ENCODE data around the gene ASCL3.
A peak's percentile ranks its signal among the peaks of the same experiment; 100 is the strongest.
"Not testable (repeated sequence)": the region's sequence is repeated elsewhere in the genome, so short reads cannot be mapped to it uniquely, and the experiment has no call there.

The ASCL3 gene, protein sequence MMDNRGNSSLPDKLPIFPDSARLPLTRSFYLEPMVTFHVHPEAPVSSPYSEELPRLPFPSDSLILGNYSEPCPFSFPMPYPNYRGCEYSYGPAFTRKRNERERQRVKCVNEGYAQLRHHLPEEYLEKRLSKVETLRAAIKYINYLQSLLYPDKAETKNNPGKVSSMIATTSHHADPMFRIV

DNA sequence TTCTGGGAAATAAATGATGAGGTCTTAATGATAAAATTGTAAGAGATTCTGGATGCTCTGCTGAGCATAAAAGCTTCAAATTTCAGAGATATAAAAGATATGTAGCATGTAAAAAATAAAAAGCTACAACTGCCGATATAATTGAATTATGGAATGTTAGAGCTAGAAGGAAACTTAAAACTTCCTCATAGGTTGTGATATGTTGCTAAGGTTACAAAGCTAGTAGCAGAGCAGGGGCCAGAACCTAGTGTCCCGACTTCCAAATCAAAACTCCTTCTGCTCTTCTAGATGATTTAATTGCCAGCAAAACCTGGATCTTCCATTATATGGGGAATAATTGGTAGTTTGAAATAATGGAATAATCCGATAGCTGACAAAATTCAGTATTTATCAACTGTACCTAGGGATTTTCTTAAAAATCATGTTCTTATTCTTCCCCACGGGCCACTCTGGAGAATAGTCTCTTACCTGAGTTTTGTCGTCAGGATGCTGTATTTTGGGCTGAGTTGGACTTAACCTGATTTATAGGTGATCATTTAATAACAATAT is at the start of gene ASCL3:
ASCL3 (minus strand) TSS at position 499 of the 549 bp plus-strand sequence. CDS start 4,855 bp downstream, outside the sequence.
- no peak for DNase-seq

DNA sequence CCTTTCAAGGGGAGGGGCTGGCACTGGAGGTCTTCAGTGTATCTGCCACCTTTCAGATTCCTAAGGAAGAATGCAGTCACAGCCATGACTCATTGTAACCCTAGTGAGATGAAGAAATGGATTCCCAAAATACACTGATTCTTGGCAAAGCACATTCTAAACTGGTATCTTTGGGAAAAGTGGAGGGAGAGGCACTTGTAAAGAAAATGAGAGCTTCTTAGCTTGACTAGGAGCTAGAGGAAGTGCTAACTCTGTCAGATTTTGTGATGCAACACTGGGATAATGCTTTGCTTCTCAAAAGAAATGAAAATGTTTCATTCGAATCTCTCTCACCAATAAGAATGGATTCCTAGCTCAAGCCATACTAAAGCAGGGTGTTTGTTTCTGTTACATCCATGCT is 46.6 kb upstream of the ASCL3 start:
- DNase-seq, result no peak

DNA sequence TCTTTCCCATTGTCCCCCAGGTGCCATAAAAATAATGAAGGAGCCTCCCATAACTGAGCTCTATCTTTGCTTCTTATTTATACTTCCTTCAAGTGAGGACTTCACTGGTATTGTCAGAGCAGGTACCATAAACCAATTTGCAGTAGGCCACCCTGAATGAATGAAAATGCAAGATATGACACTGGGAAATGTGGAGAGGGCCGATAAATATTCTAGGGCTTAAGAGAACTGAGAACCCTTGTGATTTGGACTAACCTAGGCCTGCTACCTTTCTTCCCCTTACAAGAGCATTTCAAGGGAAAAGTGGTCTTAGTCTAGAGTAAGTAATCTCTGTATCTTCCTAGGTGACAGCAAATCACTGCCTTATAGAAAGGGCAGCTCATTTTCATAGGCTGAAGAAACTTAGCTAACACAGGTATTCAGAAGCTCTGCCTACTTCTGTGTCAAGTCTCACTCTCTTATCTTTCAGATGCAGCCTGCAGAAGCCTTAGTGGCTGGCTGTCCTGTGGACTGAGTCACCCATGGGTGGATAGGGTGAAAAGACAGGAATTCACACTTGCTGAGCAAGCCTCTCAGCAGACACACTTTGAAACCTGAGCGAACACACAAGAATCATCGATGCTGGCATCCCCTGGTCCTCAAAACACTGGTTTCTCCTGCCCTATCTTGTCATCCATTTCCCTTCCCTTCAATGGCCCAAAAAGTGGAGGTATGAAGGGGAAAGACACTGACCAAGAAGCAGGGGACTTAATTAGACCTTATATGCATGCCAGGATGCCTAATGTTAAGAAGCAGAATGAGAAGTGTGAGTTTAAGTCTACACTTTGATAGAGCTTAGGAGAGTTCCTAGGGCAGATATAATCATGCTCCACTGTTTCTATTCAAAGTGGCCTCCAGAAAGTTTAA is 45.8 kb upstream of the ASCL3 start:
- DNase-seq, result no peak

DNA sequence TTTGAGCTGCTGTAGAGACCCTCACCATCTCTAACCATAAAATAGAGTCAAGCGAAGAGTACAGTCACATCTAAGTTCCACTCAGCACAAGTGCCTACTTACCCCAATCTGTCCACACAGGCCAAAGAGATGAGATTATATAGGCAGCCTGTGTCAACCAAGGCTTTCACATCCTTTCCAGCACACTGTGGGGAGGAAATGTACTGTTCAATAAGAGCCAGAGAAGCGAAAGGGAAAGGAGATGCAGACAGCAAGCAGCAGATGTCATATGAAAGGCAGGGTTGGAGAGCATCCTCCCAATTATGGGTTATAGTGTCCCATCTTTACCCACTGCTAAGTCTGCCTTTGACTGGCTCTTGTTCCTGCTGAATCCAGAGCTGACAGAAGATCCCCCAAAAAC is 44.6 kb upstream of the ASCL3 start:
- no peak for DNase-seq

DNA sequence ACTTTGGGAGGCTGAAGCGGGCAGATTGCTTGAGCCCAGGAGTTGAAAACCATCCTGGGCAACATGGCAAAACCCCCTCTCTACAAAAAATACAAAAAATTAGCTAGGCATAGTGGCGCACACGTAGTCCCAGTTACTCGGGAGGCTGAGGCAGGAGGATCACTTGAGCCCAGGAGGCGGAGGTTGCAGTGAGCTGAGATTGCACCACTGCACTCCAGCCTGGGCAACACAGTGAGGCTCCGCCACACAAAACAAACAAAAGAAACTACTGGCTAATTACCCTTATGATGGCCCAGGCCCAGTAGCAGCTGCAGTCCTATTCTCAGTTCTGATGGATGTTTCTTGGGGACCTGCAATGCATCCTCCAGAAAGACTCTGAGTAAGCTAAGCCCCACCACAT is 44.0 kb upstream of the ASCL3 start:
- DNase-seq, result not testable (repeated sequence)

DNA sequence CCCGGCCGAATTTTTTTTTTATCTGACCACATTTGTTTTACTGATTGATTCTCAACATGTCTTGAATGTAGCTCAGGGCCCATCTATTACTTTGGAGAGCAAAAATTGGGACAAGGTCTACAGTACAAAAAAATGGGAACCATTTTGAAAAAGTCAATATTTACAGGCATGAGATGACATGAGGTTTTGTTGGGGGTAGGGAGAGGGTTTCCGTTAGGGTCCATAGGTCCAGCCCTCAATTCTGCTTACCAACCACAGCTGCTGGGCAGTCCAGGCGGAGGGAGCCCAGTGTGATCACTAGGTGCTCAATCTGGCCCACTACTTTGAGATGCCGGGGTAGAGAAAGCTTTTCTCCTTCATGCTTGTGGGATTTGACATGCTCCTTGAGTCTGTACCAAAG is 42.6 kb upstream of the ASCL3 start:
- no peak for DNase-seq

DNA sequence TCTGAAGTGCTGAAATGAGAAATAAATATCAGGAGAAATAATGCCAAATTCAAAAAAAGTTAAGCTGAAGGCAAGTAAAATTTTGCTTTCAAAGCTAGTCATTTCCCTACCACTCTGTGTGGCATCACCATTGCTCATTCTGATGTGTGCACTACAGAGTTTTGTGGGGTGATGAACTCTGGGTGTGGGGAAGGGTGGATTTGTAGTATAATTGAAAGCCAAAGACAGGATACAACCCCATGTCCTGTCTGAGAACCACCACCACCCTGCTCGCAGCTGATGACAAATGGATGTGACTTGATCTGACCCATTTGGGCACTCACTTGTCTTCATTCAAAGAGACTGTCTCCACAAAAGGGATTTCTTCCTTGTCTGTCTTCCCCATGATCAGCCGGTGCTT is 40.7 kb upstream of the ASCL3 start:
- DNase-seq, result peak; percentile 62

DNA sequence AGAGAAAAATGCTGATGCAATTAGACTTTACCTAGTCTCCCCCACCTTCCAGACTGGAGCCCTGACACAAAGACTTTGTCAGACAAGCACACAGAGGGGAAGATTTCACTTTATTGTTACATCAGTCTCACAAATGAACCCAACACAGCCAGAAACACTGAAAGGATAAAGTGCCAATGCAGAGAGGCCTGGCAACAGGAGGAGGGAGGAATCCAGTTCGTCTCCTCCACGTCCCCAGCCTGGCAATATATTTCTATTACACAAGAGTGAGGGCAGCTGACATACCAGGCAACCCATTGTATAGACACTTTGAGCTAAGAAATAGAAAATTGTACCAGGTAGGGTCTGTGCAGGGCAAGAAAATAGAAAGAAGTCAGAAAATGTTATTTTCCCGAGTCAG is 37.7 kb upstream of the ASCL3 start:
- DNase-seq, result no peak

DNA sequence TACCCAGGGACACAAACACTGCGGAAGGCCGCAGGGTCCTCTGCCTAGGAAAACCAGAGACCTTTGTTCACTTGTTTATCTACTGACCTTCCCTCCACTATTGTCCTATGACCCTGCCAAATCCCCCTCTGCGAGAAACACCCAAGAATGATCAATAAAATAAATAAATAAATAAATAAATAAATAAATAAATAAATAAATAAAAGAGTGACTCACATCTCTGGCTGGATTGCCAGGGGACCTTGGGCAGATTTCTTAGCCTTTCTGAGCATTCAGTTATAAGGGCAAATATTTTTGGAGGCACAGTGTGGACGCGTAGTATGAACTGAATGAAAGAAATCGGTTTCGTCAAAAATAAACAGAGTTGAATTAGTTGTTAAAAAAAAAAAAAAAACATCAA is 36.5 kb upstream of the ASCL3 start:
- not testable (repeated sequence) for DNase-seq

DNA sequence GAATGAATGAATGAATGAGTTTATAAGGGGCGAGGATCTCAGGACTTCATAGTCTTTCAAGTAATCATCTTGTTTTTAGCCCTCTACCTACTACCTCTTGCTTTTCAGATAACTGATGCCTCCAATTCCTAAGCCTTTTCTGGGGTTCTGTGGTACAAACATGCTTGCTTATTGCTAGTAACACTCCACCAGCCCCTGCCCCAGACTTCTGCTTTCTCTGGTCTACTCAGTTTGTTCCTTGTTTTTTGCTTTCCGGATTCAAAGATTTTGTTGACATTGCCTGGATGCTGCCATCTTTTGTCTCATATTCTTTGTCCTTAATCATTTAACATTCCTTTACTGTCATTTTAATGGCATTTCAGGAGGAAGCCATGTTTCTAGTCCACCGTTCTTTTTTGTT is 30.3 kb upstream of the ASCL3 start:
- DNase-seq, result no peak

DNA sequence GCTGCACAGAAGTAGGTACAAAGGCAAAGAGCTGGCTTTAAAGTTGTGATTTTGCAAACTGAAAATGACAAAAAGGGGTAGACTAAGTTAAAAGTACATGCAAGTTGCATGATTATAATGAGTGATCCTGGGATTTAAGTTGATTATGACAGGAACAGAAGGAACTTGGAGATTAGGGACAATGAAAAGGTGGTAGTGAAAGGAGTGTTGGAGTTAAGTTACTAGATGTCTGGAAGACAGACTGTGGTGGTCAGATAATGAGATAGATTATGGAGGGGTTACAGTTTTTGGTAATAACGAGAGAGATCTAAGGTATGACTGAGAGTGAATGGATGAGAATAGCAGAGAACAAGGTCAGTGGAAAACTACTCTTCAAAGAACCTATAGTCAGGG is 29.1 kb upstream of the ASCL3 start:
- no peak for DNase-seq

DNA sequence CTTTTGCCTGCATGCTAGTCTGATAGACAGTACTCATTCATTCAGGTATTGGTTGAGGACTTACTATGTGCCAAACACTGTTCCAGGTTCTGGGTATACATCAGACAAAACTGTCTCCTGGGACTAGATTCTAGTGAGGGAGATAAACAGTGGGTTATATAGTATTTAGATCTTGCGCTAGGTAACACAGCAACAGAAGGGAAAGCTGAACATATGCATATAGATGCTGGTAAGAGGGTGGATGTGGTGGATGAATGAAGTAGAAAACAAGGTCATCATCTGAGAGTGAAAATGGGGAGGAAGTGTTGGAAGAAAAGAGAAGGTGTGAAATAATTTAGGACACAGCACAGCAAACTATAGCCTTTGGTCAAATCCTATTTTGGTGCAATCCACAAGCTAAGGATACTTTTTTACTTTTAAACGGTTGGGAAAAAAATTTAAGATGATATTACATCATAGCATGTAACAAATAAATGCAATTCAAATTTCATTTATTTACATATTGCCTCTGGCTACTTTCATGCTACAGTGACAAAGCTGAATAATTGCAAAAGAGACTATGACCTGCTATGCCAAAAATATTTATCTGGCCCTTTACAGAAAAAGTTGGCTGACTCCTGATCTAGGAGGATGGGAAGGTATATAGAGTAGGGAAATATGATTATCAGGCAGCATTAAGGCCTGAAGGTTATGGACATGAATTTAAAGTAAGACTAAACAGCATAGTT is 28.5 kb upstream of the ASCL3 start:
- DNase-seq, result no peak

DNA sequence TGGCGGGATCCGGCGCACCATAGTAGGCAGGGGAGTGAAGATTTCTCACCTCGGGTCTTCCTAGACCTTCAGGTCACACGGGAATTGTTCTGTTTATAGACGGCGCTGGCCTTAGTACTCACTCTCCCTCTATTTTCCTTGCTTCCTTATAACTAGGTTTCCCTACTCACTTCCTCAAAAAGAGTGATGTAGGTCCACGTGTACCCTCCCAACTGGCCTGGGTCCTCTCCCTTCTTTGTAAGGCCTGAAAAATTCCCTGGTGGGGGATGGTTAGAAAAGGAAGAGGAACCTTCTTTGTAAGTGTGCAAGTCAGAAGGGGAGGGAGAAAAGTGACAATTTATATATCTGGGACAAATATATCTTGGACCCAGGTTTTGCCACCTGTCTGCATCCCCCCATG is 24.4 kb upstream of the ASCL3 start:
- no peak for DNase-seq

DNA sequence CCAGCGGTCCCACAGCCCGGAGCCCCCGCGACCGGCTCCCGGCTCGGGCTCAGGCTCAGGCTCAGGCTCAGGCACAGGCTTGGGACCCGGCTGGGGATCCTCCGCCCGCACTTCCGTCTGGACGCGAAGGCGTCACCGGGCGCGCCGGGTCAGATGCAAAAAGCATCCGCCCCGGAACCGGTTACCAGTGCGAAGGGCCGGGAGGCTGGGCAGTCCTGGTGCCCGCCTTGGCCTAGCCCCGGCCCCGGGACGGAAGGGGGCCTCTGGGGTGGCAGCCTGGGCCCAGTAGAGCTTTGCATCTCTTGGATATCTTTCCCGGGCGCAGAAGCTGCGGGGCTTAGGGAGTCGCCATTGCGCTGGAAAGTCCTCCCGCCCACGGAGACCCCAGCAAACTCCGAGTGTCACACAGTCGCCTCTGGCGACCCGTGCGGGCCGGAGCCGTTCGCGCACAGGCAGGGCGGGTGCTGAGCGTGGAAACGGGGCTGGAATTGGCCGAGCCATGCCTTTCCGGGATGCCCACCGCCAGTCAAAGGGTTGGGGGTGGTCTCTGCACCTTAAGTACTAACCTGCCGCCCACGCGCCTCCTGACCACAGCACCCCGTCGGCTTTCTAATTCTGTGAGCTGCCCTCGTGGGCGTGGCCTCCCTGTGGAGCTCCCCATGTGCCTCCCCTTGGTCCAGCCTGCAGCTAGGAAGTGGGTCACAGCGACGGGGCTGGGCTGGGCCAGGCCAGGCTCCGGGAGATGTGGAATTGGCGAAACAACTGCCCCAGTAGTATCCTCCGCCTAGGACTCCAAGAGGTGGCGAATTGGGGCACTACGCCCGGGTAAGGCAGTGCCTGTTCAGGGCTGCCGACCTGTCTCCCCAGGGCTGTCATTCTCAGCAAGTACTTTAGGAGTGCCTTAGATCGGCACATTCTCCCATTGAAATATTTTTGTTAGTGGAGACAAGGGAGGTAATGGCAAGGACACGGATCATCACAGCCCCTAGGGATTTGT is 21.8 kb upstream of the ASCL3 start, which contains the start of gene TMEM9B:
TMEM9B (minus strand) TSS at position 119 of the 997 bp plus-strand sequence. CDS start 129 bp downstream, outside the sequence.
- DNase-seq, result peak; percentile 89

DNA sequence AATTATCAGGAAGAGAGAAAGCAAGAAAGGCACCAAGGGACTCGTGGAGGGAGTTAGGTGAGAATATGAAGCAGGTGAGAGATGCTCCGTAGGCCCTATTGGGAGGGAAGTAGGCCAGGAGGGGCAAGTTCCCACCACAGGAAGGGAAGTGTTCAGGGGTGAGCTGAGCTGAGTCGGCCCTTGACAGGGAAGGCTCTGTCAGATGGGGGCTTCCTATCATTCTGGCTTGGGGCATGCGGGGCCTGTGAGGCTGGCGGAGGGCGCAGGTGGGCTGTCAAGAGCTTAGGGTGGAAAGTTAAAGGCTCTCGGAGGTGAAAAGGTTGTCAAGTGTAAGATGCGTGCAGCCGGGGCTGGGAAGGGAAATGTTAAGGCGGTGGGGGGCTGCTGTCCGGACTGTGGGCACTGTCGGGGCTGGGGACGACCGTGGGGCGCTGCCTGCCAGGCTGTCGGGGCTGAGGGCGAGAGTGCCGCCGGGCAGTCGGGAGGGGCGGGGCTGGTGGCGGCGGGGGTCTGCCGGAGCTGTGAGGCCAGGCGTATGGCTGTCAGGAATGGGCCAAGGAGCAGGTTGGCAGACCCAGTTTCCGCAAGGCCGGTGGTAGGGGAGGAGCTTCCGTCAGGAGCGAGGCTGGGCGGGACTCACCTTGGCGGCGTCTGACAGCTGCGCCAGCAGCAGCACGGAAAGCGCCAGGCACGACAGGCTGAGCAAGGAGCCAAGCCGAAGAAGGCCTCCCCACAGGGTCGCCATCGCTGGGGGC is 20.9 kb upstream of the ASCL3 start:
- DNase-seq, result peak; percentile 84

DNA sequence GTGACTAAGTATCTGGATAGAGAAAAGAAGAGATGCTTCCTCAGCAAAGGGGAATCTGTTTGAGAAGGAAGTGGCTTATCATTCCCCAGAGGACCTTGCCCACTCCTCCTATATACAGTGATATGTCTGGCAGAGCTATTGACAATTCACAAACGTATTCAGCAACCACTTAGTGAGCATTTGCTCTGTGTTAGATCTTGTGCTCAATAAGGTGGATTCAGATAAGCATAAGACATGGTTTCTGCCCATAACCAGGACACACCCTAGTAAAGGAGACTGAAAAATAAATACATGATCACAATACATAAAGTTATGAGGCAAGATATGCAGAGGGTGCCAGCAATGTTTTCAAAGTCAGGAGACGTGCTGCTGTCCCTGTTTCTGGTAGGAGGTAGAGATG is 20.0 kb upstream of the ASCL3 start:
- DNase-seq, result no peak

DNA sequence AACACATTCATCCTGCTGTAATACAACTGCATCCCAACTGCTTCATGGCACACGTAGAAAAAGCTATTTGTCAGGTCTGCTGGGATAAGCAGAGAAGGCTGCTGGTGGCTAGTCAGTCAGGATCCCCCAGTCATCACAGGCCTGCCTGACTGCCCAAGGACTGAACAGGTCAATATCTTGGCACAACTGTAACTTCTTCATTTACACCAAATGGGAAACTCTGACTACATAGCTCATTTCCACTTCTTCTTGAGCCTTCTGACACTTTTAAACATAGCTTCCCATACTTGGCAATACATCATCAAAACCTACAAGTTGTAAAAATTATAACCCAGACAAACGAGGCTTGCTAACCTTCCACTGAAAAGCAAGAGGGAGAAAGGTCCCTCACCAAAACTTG is 18.6 kb upstream of the ASCL3 start:
- DNase-seq, result no peak

DNA sequence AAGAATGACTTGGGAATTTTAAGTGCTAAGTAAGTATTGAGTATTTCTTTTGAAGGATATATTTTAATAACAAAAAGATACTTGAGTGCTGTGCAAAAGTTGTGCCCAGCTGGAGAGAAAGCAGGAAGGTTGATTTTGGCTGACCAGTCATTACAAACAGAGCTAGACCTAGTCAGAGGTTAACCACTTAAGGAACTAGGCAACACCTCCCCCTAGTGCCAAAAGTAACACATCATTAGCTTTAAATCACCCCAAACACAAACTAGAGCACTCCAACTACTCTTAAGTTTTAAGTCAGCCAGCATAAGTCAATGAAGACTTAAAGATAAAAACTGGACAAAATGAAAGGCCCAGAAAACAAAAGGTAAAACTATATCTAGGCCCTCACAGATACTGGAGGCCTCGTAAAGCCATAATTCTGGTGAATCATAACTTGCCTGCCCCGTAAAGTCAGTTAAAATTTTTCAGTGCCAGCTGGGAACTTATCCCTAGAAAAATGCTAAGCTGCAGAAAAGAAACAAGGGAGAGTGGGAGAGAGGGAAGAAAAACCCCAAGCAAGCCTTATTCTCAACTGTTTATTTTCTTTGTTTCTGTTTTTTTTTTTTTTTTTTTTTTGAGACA is 16.8 kb upstream of the ASCL3 start:
- DNase-seq, result peak; percentile 80

DNA sequence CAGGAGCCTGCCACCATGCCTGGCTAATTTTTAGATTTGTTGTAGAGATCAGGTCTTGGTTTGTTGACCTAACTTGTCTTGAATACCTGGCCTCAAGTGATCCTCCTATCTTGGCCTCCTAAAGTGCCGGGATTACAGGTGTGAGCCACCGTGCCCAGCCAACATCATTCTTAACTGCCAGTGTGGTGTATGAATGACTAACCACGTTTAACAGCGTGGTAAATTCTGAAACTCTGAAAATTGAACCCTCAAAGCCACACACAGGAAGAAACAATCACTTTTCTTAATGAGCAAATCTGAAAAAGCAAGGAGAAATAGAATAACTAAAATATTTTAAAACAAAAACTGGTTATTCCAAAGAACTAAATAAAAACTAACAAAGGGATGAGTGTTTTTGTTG is 14.0 kb upstream of the ASCL3 start:
- peak; percentile 66 for DNase-seq

DNA sequence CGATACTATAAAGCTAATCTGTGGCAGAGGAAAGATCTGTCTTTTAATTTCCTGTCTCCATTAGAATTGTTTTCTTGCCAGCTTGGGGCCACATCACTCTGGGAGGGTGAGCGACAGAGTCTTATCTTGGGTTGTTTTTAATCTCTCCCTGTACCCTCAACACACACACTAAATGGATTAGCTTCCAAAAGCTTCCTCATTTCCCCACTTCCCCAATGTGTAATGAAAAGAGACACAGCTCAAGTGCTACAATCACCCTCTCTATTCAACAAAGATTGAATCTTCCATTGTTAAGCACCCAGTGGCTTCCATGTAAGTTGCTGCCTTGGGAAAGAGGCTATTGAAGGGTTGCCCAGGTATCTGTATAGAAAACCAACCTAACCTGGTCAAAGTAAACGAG is 6.1 kb upstream of the ASCL3 start:
- no peak for DNase-seq

All from activated CD4-positive, alpha-beta T cell treated with anti-CD3 and anti-CD28 coated beads, Interleukin-2, amount 50 U/mL, for 16 hours (primary cell).